Measurements from ENCODE around the gene PHLDA3.

The PHLDA3 gene

GRCh38 chr1:201420608-201421002 is 48.4 kb downstream of the PHLDA3 start:
- no peaks in the 10 kb centered on the region for H4K20me1 ChIP-seq (ENCODE audit: insufficient read depth, low read length)
- no peak overlapping the region for H2AFZ ChIP-seq (ENCODE audit: low read length)
- no peak for TF ChIP-seq EZH2 (IDR thresholded peaks at IDR 0.05; ENCODE audit: borderline replicate concordance, low read length)
- no peak for TF ChIP-seq CTCF (IDR thresholded peaks at IDR 0.05; ENCODE audit: low read length)
- H3K4me1 ChIP-seq (ENCODE audit: insufficient read depth, low read length, severe bottlenecking) = no peaks in the 10 kb centered on the region
- H3K27me3 ChIP-seq (ENCODE audit: insufficient read depth, low read length) = peaks cover 6% of the 10 kb centered on the region; the same call in 1 of the 2 replicates
- no peak overlapping the region for H3K4me3 ChIP-seq (ENCODE audit: low read depth, low read length, poor library complexity, severe bottlenecking)
- H3K9me3 ChIP-seq (ENCODE audit: low read length) = no peaks in the 10 kb centered on the region
- no peak overlapping the region for H3K4me2 ChIP-seq (ENCODE audit: low read length)
- H3K9me2 ChIP-seq (ENCODE audit: low read depth, low read length) = no peaks in the 10 kb centered on the region
- no peaks in the 10 kb centered on the region for H3K79me2 ChIP-seq (ENCODE audit: insufficient read depth, low read length)
- no peak overlapping the region for H3K9ac ChIP-seq (ENCODE audit: low read length)
- H3K27ac ChIP-seq (ENCODE audit: low read depth, low read length, poor library complexity, severe bottlenecking) = no peak overlapping the region
- H3F3A ChIP-seq (ENCODE audit: insufficient read depth, low read length) = no peaks in the 10 kb centered on the region
- H3K36me3 ChIP-seq (ENCODE audit: insufficient read depth, low read length) = no peaks in the 10 kb centered on the region

GRCh38 chr1:201419746-201420607 is 49.0 kb downstream of the PHLDA3 start:
- no peak overlapping the region for H3K4me3 ChIP-seq (ENCODE audit: low read depth, low read length, poor library complexity, severe bottlenecking)
- H3K9ac ChIP-seq (ENCODE audit: low read length) = no peak overlapping the region
- peaks cover 6% of the 10 kb centered on the region; the same call in 1 of the 2 replicates for H3K27me3 ChIP-seq (ENCODE audit: insufficient read depth, low read length)
- H3K4me2 ChIP-seq (ENCODE audit: low read length) = no peak overlapping the region
- no peak overlapping the region for H2AFZ ChIP-seq (ENCODE audit: low read length)
- no peak for TF ChIP-seq EZH2 (IDR thresholded peaks at IDR 0.05; ENCODE audit: borderline replicate concordance, low read length)
- no peak for TF ChIP-seq CTCF (IDR thresholded peaks at IDR 0.05; ENCODE audit: low read length)
- no peaks in the 10 kb centered on the region for H3F3A ChIP-seq (ENCODE audit: insufficient read depth, low read length)
- no peaks in the 10 kb centered on the region for H3K36me3 ChIP-seq (ENCODE audit: insufficient read depth, low read length)
- no peak overlapping the region for H3K27ac ChIP-seq (ENCODE audit: low read depth, low read length, poor library complexity, severe bottlenecking)
- no peaks in the 10 kb centered on the region for H3K79me2 ChIP-seq (ENCODE audit: insufficient read depth, low read length)
- H3K9me3 ChIP-seq (ENCODE audit: low read length) = no peaks in the 10 kb centered on the region
- no peaks in the 10 kb centered on the region for H3K4me1 ChIP-seq (ENCODE audit: insufficient read depth, low read length, severe bottlenecking)
- H3K9me2 ChIP-seq (ENCODE audit: low read depth, low read length) = no peaks in the 10 kb centered on the region
- no peaks in the 10 kb centered on the region for H4K20me1 ChIP-seq (ENCODE audit: insufficient read depth, low read length)

GRCh38 chr1:201419256-201419655 is 49.7 kb downstream of the PHLDA3 start:
- Histone ChIP-seq H3K79me2 (ENCODE audit: insufficient read depth, low read length) (no peaks in the 10 kb centered on the region), H3K36me3 (ENCODE audit: insufficient read depth, low read length) (no peaks in the 10 kb centered on the region), H3K9me3 (ENCODE audit: low read length) (no peaks in the 10 kb centered on the region), H3K27me3 (ENCODE audit: insufficient read depth, low read length) (peaks cover 6% of the 10 kb centered on the region; the same call in 1 of the 2 replicates), H3K4me2 (ENCODE audit: low read length) (no peak overlapping the region), H3F3A (ENCODE audit: insufficient read depth, low read length) (no peaks in the 10 kb centered on the region), H3K9ac (ENCODE audit: low read length) (no peak overlapping the region), H4K20me1 (ENCODE audit: insufficient read depth, low read length) (no peaks in the 10 kb centered on the region), H3K4me3 (ENCODE audit: low read depth, low read length, poor library complexity, severe bottlenecking) (no peak overlapping the region), H3K4me1 (ENCODE audit: insufficient read depth, low read length, severe bottlenecking) (no peaks in the 10 kb centered on the region), H3K27ac (ENCODE audit: low read depth, low read length, poor library complexity, severe bottlenecking) (no peak overlapping the region), H2AFZ (ENCODE audit: low read length) (no peak overlapping the region), H3K9me2 (ENCODE audit: low read depth, low read length) (no peaks in the 10 kb centered on the region)
- no peak for TF ChIP-seq CTCF (IDR thresholded peaks at IDR 0.05; ENCODE audit: low read length)
- no peak for TF ChIP-seq EZH2 (IDR thresholded peaks at IDR 0.05; ENCODE audit: borderline replicate concordance, low read length)
